ENCODE measurements around the gene PRH2.

Gene PRH2
- total RNA-seq: 0 reads per million in 2 donors

DNA sequence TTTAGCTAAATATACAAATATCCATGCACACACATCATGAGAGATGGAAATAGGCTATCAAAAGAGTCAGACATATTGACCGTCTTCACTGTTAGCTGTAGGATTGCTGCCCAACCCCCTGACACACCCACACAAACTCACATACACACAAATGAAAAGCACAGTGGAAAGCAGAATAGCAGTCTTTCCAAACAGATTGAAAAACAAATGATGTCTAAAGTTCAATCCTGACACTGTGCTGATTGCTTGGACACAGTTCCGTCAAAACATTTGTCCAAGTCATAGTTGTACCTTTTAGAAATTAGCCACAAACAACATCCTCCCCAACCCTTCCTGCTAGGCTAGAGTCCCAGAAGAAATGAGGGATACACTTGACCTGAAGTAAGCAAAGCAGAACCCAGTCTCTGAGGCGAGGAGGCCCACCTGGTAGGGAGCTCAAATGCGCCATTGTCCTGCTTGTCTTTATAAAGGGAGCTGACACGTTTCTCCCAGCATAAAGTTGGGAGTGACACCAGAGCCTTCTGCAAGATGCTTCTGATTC is at the start of gene PRH2:
PRH2 (plus strand) TSS at position 491 of the 541 bp plus-strand sequence; CDS start at position 529, 38 bp downstream.
- DNase-seq: no peak

DNA sequence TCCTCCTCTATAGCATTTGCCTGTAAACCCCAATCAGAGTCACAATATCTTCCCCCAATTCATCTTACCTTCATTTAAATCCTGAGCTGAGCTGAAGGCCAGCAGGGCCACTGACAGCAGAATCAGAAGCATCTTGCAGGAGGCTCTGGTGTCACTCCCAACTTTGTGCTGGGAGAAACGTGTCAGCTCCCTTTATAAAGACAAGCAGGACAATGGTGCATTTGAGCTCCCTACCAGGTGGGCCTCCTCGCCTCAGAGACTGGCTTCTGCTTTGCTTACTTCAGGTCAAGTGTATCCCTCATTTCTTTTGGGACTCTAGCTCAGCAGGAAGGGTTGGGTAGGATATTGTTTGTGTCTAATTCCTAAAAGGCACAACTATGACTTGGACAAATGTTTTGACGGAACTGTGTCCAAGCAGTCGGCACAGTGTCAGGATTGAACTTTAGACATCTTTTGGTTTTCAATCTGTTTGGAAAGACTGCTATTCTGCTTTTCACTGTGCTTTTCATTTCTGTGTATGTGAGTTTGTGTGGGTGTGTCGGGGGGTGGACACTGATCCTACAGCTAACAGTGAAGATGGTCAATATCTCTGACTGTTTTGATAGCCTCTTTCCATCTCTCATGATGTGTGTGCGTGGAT is 44.8 kb upstream of the PRH2 start, which contains the start of gene PRH1:
PRH1 (minus strand) TSS at position 170 of the 640 bp plus-strand sequence; CDS start at position 132, 38 bp downstream.
- no peak for DNase-seq

DNA sequence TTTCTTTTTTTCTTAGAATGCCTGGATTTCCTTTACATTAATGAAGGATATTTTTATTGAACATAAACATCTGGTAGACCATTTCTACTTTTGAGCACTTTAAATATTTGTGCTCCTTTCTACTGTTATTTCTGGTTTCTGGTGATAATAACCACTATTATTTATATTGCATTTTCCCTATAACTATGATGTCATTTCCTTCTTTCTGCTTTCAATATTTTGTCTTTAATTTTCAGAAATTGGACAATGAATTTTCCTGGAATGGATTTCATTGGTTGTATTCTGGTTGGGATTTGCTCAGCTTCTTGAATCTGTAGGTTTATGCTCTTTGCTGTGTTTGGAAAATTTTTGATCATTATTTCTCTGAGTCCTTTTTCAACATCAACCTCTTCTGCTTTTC is 39.8 kb upstream of the PRH2 start:
- DNase-seq: no peak

DNA sequence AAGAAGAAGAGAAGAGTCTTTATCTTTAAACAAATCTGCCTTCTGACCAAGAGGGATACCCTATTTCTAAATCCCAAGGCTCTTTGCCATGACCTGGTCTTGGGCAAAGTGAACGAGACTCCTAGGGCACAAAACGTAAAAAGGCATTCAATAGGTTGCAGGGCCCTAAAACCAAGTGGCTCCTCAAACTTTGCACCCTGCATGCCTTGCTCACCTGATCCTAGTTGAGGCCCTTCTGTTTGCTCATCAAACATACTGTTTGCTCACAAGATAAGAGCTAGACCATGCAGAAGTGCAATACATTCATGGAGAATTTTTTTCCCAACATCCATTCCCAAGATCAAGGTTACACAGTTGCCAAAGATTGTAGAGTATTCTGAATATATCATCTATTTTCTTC is 37.1 kb upstream of the PRH2 start:
- DNase-seq: no peak

DNA sequence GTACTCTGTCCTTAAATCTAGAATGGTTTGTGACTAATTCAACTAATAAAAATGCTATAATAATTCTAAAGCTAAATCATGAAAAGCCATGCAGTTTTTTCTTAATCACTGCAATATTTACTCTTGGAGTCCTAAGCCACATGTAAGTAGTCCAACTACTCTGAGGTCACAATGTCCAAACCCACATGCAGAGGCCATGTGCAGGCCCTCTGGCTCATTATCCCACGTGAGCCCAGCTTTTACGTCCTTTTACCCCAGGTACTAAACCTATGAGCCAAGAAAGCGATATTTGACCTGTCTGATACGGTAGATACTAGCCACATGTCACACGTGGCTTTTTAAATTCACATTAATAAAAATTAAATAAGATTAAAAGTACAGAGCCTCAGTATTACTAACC is 32.2 kb upstream of the PRH2 start:
- no peak for DNase-seq

DNA sequence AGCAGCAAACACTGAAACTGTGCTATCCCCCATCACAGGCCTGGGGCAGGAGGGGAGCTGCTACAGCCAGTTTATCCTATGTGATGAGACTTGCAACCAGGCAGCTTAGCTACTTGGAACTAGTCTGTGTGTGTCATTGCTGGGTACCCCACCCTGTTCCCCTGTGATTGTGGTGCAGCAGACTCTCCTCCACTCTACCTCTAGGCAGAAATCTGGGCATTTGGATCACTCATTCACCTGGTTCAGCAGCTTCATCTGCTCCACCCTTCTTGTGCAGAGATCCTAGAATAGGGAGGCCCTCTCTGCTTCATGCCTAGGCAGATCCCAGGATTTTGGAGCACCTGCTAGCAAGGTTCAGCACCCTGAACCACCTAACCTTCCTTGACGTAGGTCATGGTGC is 28.5 kb upstream of the PRH2 start:
- no peak for DNase-seq

DNA sequence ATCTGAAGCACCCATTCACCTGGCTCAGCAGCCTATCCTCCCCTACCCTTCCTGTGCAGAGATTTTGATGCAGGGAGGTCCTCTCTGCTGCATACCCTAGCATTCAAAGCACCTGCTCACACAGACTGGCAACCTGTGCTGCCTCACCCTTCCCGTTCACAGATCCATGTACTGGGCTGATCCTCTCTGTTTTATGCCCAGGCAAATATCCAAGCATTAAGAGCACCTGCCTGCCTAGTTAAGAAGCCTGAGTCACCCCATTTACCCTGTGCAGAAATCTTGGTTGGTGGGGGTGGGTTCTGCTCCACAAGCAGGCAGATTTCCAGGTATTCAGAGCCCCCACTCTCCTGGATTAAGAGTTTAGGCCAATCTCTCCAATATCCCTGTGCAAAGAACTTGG is 28.1 kb upstream of the PRH2 start:
- DNase-seq: no peak

DNA sequence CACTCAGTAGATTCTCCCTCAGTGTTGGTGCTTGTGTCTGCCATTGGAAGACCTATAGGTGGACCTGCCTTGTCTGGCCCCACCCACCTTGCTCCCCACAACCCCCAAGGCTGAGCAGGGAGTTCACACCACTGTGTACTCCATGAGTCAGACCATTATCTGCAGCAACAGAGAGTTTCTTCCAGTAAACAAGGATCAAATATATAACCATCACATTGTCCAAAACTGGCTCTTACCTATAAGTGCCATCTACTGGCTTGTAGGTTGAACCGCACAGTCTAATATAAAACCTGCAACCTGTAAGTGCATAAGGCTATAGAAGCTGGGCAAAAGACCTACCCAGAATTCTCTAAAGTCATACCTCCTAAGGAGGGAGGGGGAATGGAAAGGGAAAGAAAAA is 27.6 kb upstream of the PRH2 start:
- DNase-seq: no peak

DNA sequence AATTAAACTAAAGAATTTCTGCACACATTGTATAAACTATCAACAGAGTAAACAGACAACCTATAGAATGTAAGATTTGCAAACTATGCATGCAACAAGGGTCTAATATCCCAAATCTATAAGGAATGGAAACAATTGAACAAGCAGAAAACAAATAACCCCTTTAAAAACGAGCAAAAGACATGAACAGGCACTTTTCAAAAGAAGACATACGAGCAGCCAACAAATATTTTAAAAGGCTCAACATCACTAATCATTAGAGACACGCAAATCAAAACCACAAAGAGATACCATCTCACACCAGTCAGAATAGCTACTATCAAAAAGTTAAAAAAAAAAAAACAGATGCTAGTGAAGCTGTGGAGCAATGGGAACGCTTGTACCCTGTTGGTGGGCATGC is 24.4 kb upstream of the PRH2 start:
- peak in 1 of 5 experiments; percentile 6 for DNase-seq

DNA sequence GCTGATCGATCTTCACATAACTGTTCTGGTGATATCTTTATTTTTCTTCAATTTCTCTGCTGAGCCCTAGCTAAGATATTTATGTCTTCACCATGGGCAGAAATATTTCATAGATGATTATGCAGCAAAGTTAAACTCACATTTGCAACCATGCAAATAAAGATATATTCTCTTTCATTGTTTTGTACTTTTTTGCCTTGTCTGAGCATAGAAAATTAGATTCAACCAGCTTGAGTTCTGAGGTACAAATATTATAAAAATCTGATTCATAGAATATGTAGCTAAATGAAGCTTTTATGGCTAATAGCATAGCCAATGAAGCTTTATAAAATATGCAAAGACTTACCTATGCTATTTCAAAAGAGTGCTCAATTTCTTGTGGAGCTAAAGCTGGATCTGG is 19.6 kb upstream of the PRH2 start, which contains the start of gene TAS2R13:
TAS2R13 (minus strand) TSS at position 101 of the 400 bp plus-strand sequence. CDS start 264 bp downstream, outside the sequence.
- no peak for DNase-seq

DNA sequence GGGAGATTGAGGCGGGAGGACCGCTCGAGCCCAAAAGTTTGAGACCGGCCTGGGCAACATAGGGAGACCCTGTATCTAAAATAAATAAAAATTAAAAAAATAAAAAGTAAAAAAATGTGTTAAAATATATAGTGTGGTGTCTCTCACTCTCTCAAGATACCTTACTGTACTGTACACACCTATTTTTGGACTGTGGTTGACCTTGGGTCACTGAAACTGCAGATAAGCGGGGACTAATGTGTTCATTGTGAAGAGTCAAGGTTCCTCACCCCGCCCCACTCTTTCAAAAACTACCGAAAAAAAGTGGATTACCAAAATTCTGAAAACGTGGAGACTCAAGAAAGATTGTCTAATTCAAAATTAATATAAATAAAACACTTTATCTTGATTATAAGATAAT is 18.7 kb upstream of the PRH2 start:
- DNase-seq: no peak

DNA sequence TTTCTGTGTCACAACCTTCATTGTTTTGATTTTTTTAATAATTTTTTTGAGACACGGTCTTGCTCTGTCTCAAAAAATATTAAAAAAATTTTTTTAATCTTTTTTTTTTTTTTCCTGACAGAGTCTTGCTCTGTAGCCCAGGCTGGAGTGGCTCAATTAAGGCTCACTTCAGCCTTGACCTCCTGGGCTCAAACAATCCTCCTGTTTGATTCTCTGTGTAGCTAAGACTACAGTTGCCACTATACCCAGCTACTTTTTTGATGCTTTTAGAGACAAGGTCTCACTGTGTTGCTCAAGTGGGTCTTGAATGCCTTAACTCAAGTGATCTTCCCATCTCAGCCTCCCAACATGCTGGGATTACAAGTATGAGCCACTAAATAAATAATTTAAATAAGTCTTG is 9.2 kb upstream of the PRH2 start:
- no peak for DNase-seq

DNA sequence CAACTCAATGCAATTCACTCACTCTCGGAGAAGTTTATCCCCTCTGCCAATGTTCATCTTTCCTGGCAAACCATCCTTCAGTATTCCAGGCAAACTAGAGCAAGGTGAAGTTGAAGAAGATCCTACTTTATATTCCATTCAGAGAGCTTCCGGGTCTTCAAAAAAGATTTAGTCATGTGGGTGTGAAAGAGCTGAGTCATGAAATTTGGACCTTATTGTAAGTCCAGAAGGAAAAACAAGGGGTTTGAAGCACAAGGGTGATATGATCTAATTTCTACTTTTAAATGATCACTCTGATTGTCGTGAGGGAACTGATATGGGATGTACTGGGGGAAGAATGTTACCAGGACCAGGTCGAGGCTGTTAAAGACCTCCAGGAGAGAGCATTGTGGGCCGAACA is 2.8 kb upstream of the PRH2 start:
- DNase-seq: no peak

DNA sequence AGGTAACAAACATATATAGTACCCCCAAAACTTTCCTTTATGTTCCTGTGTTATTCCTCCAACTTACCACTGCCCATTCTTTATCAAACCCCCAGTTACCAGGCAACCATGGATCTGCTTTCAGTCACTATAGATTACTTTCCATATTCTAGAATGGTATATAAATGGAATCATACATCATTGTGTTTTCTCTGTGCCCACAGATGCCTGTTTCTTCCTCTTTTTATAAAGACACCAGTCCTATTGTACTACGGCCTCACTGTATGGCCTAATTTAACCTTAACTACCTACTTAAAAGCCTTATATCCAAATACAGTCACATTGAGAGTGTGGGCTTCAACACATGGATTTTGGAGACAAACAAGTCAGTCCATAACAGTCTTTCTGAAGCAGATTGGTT is 7.5 kb downstream of the PRH2 start:
- DNase-seq: no peak

DNA sequence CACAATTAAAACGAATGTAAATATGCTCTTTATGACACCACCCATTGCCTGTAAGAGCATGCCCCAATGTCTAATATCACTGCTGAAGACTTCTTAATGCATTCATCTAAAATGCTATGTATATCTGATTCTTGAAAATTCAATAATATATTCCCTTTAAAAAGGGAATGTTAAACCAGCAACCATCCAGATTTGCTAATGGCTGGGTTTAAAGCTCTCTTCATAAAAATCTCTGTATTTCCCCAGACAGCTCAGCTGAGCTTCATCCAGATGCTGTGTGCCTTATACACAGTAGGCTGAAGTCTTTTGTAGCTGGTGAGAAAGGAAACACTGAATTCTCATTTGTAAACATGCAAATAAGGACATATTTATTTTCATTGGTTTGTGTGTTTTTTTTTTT is 10.1 kb downstream of the PRH2 start, which contains the start of gene TAS2R14:
TAS2R14 (minus strand) TSS at position 101 of the 400 bp plus-strand sequence; CDS start at position 45, 56 bp downstream.
- DNase-seq: no peak

DNA sequence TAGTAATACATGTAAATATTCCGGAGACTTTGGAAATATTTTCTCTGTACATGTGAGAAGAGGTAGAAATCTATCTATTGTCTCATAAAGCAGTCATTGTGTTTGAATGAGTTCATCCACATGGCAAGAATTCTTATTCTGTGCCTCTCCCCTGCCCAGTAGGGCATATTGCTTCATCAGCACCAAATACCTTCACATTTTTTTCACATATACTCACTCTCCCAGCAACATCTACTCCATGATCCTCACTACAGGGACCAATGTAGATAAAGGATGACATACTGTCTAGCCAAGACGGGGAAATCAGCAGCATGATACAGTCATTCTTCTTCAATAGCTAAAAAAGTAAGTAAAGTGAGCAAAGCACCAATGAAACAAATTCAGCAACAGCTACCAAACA is 11.4 kb downstream of the PRH2 start:
- no peak for DNase-seq

DNA sequence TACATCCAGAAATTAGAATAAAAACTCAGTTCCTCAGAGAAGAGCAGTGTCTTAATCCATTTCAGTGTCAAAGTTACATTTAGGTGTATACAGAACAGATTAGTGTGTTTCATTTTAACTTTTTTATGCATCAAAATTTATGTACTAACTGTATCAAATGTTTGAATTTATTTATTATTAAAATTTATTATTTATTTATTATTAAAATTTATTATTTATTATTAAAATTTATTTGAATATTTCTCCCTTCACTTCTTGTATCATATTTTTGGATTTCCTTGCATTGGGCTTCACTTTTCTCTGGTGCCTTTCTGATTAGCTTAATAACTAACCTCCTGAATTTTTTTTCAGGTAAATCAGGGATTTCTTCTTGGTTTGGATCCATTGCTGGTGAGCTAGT is 12.3 kb downstream of the PRH2 start:
- DNase-seq: no peak

DNA sequence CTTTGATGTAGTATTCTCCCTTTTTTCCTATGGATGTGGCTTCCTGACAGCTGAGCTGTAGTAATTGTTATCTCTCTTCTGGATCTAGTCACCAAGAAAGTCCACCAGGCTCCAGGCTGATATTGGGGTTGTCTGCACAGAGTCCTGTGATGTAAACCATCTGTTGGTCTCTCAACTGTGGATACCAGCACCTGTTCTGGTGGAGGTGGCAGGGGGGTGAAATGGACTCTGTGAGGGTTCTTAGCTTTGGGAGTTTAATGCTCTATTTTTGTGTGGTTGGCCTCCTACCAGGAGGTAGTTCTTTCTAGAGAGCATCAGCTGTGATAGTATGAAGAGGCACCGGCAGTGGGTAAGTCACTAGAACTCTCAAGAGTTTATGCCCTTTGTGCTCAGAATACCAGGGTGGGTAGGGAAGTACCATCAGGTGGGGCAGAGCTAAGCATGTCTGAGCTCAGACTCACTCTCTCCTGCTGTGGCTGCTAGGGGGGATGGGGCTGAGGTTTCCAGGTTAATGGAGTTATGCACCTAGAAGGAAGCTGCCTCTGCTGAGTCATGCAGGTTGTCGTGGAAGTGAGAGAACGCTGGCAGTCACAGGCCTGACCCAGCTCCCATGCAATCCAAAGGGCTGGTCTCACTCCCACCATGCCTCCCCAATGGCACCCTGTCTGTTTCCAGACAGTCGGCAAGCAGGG is 13.0 kb downstream of the PRH2 start:
- no peak for DNase-seq

DNA sequence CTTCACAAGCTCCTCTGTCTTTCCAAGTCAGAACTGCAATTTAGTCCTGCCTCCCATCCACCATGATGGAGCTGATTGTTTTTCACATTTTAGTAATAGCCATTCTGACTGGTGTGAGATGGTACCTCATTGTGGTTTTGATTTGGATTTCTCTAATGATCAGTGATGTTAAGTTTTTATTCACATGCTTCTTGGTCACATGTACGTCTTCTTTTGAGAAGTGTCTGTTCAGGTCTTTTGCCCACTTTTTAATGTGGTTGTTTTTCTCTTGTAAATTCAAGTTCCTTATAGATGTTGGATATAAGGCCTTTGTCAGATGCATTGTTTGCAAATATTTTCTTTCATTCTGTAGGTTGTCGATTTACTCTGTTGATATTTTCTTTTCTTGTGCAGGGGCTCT is 14.1 kb downstream of the PRH2 start:
- DNase-seq: no peak

DNA sequence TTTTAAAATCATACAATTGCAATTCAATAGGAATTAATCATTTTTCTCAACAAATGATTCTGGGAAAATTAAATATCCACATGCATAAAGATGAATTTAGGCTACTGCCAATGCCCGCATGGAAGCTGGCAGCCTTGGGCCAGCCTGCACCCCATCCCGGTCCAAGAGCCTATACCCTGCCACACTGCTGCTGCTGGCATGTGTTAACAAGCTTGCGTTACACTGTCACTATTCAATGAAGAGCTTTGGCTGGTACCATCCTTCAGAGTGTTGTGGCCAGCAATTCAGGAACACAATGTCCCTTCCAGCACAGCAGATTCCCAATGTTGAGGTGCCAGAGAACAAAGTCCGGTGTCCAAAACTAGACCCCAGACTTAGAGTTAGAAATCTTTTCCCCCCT is 23.6 kb downstream of the PRH2 start:
- DNase-seq: no peak

DNA sequence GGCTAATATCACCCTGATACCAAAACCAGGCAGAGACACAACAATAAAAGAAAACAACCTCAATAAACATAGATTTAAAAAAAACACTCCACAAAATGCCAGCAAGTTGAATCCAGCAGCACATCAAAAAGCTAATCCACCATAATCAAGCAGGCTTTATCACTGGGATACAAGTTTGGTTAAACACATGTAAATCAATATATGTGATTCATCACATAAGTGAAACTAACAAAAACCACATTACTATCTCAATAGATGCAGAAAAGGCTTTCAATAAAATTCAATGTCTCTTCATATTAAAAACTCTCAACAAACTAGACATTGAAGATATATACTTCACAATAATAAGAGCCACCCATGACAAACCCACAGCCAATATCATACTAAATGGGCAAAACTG is 27.0 kb downstream of the PRH2 start:
- DNase-seq: peak in 1 of 5 experiments; percentile 52

DNA sequence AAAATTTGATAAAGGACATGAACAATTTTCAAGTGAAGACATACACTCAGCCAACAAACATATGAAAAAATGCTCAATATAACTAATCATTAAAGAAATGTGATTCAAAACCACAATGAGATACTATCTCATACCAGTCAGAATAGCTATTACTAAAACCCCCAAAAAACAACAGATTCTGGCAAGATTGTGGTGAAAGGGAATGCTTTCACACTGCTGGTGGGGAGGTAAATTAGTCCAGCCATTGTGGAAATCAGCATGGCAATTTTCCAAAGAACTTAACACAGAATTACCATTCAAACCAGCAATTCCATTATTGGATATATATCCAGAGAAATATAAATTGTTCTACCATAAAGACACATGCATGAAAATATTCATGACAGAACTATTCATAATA is 28.7 kb downstream of the PRH2 start:
- peak in 1 of 5 experiments; percentile 30 for DNase-seq

DNA sequence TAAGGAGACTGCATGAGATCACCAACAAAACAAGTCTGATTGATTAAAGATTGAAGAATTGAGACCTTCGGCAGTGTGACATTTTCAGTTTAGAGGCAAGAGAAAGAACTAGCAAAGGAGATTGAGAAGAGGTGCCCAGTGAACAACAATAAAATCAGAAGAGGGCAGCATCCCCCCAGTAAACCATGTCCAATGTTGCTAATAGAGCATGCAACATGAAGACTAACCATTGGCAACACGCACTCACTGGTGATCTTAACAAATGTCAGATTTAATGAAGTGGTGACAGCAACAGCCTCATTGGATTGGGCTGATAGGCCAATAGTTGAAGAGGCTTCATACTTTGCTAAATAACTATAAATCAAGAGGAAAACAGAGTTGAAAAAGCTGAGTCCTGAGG is 30.8 kb downstream of the PRH2 start:
- peak in 1 of 5 experiments; percentile 65 for DNase-seq

DNA sequence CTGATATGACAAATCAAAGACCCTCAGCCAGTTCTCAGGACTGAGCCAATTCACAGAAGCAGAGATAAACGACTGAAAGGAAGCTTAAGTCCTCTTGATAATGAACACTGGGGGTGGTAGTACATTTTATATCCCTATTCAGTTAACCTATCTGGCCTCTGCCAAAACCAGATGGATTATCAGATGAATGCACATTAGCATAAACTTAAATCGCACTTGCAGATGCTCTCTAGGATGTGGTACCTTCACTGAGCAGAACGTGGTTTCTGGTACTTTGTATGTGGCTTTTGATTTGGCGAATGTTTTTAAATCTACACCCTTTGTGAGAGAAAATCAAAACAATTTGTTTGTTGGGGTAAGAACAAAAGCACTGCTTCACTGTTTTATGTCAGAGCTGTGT is 31.2 kb downstream of the PRH2 start:
- peak in 2 of 5 experiments; percentile 24 to 90 for DNase-seq
